ENCODE data around the gene KRTAP21-1. TPM values are rescaled to one million over a fixed set of nuclear protein-coding genes. Genes with fewer than 3 reads are reported as not detected.

The KRTAP21-1 gene
- total RNA-seq, 1 donor from 2014 or later, result not detected

- H3K4me1 Mint-ChIP-seq, result no peaks in the 10 kb centered on the region
- no peaks in the 10 kb centered on the region for H3K36me3 Mint-ChIP-seq (ENCODE audit: low read depth)
- no peaks in the 10 kb centered on the region for H3K27me3 Mint-ChIP-seq
- CTCF ChIA-PET, result no interaction called here
- ATAC-seq (ENCODE audit: low read depth) (no peak), DNase-seq (no peak)
- TF ChIP-seq CTCF (IDR thresholded peaks at IDR 0.05), result no peak
- POLR2A ChIA-PET, result no interaction called here
- intact Hi-C loops (cut with micrococcal nuclease), result no loop called here
- peaks cover 9% of the 10 kb centered on the region for H3K9me3 Mint-ChIP-seq
- no peak overlapping the region for H3K27ac Mint-ChIP-seq
- no peak overlapping the region for H3K4me3 Mint-ChIP-seq
These were observed 28.5 kb downstream of the KRTAP21-1 start for GRCh38 chr21:30726726-30727125.

GRCh38 chr21:30719401-30719800 is 35.8 kb downstream of the KRTAP21-1 start:
- Mint-ChIP-seq H3K4me1 (no peaks in the 10 kb centered on the region), H3K4me3 (no peak overlapping the region), H3K27ac (no peak overlapping the region), H3K27me3 (no peaks in the 10 kb centered on the region), H3K36me3 (ENCODE audit: low read depth) (no peaks in the 10 kb centered on the region), H3K9me3 (peaks cover 2% of the 10 kb centered on the region)
- no peak for DNase-seq
- no peak for ATAC-seq (ENCODE audit: low read depth)
- intact Hi-C loops (cut with micrococcal nuclease), result no loop called here
- ChIA-PET CTCF (interaction anchor here (0.6 kb wide), 1 partner anchor 161 kb away, joined by 3 read pairs; no protein-coding TSS in a partner anchor), POLR2A (no interaction called here)
- no peak for TF ChIP-seq CTCF (IDR thresholded peaks at IDR 0.05)

GRCh38 chr21:30718239-30718909 is 36.9 kb downstream of the KRTAP21-1 start, which contains the start of gene KRTAP21-3:
TSS of gene KRTAP21-3 (minus strand) at chr21:30718777. CDS start at chr21:30718759, 18 bp downstream.
- no peak for DNase-seq
- no peak for ATAC-seq (ENCODE audit: low read depth)
- POLR2A ChIA-PET, result no interaction called here

GRCh38 chr21:30717105-30717504 is 38.1 kb downstream of the KRTAP21-1 start:
- no peak overlapping the region for H3K27ac Mint-ChIP-seq
- POLR2A ChIA-PET, result no interaction called here
- TF ChIP-seq CTCF (IDR thresholded peaks at IDR 0.05), result no peak
- H3K36me3 Mint-ChIP-seq (ENCODE audit: low read depth), result no peaks in the 10 kb centered on the region
- no peaks in the 10 kb centered on the region for H3K27me3 Mint-ChIP-seq
- no peaks in the 10 kb centered on the region for H3K4me1 Mint-ChIP-seq
- intact Hi-C loops (cut with micrococcal nuclease), result no loop called here
- H3K4me3 Mint-ChIP-seq, result no peak overlapping the region
- DNase-seq, result no peak
- no peak for ATAC-seq (ENCODE audit: low read depth)
- H3K9me3 Mint-ChIP-seq, result peaks cover 2% of the 10 kb centered on the region
- CTCF ChIA-PET, result no interaction called here

More at GRCh38 chr21:30718239-30718909, 36.9 kb downstream of the KRTAP21-1 start, which contains the start of gene KRTAP21-3:
- TF ChIP-seq CTCF (IDR thresholded peaks at IDR 0.05), result no peak
- CTCF ChIA-PET, result interaction anchor here (0.6 to 0.7 kb wide), 2 partner anchors 8 to 162 kb away, joined by 3 to 4 read pairs; no protein-coding TSS in a partner anchor
- Mint-ChIP-seq H3K36me3 (ENCODE audit: low read depth) (no peaks in the 10 kb centered on the region), H3K9me3 (peaks cover 2% of the 10 kb centered on the region), H3K27me3 (no peaks in the 10 kb centered on the region), H3K27ac (no peak within 1 kb of the TSS), H3K4me1 (no peaks in the 10 kb centered on the region), H3K4me3 (no peak within 1 kb of the TSS)
- intact Hi-C loops (cut with micrococcal nuclease), result no loop called here

- DNase-seq (no peak), ATAC-seq (ENCODE audit: low read depth) (no peak)
- no peaks in the 10 kb centered on the region for H3K27me3 Mint-ChIP-seq
- H3K4me1 Mint-ChIP-seq, result no peaks in the 10 kb centered on the region
- H3K4me3 Mint-ChIP-seq, result no peak overlapping the region
- peaks cover 2% of the 10 kb centered on the region for H3K9me3 Mint-ChIP-seq
- ChIA-PET POLR2A (no interaction called here), CTCF (no interaction called here)
- H3K27ac Mint-ChIP-seq, result no peak overlapping the region
- intact Hi-C loops (cut with micrococcal nuclease), result no loop called here
- TF ChIP-seq CTCF (IDR thresholded peaks at IDR 0.05), result no peak
- H3K36me3 Mint-ChIP-seq (ENCODE audit: low read depth), result no peaks in the 10 kb centered on the region
These were observed 40.3 kb downstream of the KRTAP21-1 start for GRCh38 chr21:30714946-30715345.
